Naive thymus-derived CD8-positive, alpha-beta T cell (primary cell): Measurements from ENCODE around the gene NPL. TPM values are rescaled to one million over a fixed set of nuclear protein-coding genes. Genes with fewer than 3 reads are reported as not detected.

Source experiments
- ATAC-seq, 2 donors: fragments of 150-1000 bp; cut with Tn5 transposase in 1 of 2; sonication (Bioruptor Pico), chemical (Tn5 transposase) in 1 of 2; 1 replicate in 1 of 2; 2 replicates in 1 of 2; pipeline ENCODE4 v1.10.0; 2021; ENCODE audit warnings: mild to moderate bottlenecking in 2 of 2, moderate library complexity in 2 of 2
- POLR2A ChIA-PET: fragments of 350-600 bp; sonication (Branson Sonifier 250); formaldehyde crosslinking; loops from one replicate; lab custom pipeline; 2021; ENCODE audit warnings: antibody characterized with exemption; lab: Charles Lee
- DNase-seq, 10 donors: peaks; one replicate each; pipeline versions ENCODE4 v3.0.0 to v3.0.0-alpha.2; 2020 to 2022
- H3K27ac Mint-ChIP-seq, 10 donors: one replicate each; pipeline ENCODE4 v1.8.0; 2020 to 2022; ENCODE audit warnings: mild to moderate bottlenecking in 10 of 10, mixed read lengths in 10 of 10, moderate library complexity in 4 of 10, inconsistent platforms in 1 of 10
- H3K27me3 Mint-ChIP-seq, 5 donors: one replicate each; pipeline ENCODE4 v1.8.0; 2021 to 2022; ENCODE audit warnings: mixed read lengths in 5 of 5
- H3K36me3 Mint-ChIP-seq, 3 donors: one replicate each; pipeline ENCODE4 v1.8.0; 2020 to 2022; ENCODE audit warnings: mixed read lengths in 3 of 3, mild to moderate bottlenecking in 2 of 3, inconsistent platforms in 1 of 3
- H3K4me1 Mint-ChIP-seq, 4 donors: one replicate each; pipeline ENCODE4 v1.8.0; 2021 to 2022; ENCODE audit warnings: mixed read lengths in 4 of 4
- H3K4me3 Mint-ChIP-seq, 10 donors: one replicate each; pipeline ENCODE4 v1.8.0; 2020 to 2022; ENCODE audit warnings: mild to moderate bottlenecking in 10 of 10, mixed read lengths in 10 of 10, moderate library complexity in 6 of 10, inconsistent platforms in 1 of 10
- H3K9me3 Mint-ChIP-seq, 9 donors: one replicate each; pipeline ENCODE4 v1.8.0; 2020 to 2022; ENCODE audit warnings: mixed read lengths in 9 of 9, mild to moderate bottlenecking in 3 of 9, inconsistent platforms in 1 of 9, moderate library complexity in 1 of 9
- polyA plus RNA-seq, 3 donors: library from polyadenylated mRNA; unstranded; fragments of 300-500 nt; fragmentation: Illumina TruSeq; gene quantifications; one replicate each; pipeline ENCODE4 v1.2.3, GENCODE V29; 2021
- total RNA-seq, 8 experiments: library from RNA in 2 of 8; stranded (reverse) in 2 of 8; gene quantifications; one replicate each; pipeline ENCODE4 v1.2.3 and lab custom pipeline; 2021 to 2026

NPL gene
- total and polyA plus RNA-seq, 5 experiments from 2014 or later: 4.0 to 7.7 (median 6.2) TPM

- Mint-ChIP-seq H3K27ac (peak overlapping the region in 2 of 10 donors; percentile 0 to 22), H3K4me3 (no peak overlapping the region), H3K27me3 (no peaks in the 10 kb centered on the region), H3K9me3 (no peaks in the 10 kb centered on the region), H3K4me1 (peaks cover 2 to 28% (median 14%) of the 10 kb centered on the region in 4 donors), H3K36me3 (peaks cover 4 to 94% (median 55%) of the 10 kb centered on the region in 3 donors)
- POLR2A ChIA-PET: no interaction called here
- DNase-seq (no peak), ATAC-seq (no peak)
Observed at GRCh38 chr1:182861994-182862393, 72.4 kb downstream of the NPL start.

DNA sequence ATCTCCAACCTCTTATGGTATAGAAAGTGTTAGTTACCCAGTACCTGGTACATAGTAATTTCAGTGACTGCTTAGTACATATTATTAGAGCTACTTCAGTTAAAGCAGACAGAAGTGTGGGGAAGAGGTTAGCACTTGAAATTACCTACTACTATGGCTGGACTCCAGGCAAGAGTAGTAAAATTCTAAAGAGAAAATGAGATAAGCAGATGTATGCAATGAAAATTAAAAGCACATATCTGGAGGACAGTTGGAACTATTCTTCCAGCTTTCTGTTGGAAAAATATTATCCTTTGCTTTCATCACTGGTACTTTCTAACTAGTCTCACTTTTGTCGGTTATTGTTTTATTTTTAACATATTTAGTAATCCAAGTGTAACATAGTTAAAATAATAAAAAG is 73.3 kb downstream of the NPL start:
- Mint-ChIP-seq H3K27me3 (no peaks in the 10 kb centered on the region), H3K4me1 (peaks cover 2 to 28% (median 14%) of the 10 kb centered on the region in 4 donors), H3K4me3 (no peak overlapping the region), H3K36me3 (peaks cover 4 to 94% (median 60%) of the 10 kb centered on the region in 3 donors), H3K9me3 (no peaks in the 10 kb centered on the region), H3K27ac (peak overlapping the region in 3 of 10 donors; percentile 0 to 22 (median 17))
- ATAC-seq (no peak), DNase-seq (no peak)
- POLR2A ChIA-PET: no interaction called here

DNA sequence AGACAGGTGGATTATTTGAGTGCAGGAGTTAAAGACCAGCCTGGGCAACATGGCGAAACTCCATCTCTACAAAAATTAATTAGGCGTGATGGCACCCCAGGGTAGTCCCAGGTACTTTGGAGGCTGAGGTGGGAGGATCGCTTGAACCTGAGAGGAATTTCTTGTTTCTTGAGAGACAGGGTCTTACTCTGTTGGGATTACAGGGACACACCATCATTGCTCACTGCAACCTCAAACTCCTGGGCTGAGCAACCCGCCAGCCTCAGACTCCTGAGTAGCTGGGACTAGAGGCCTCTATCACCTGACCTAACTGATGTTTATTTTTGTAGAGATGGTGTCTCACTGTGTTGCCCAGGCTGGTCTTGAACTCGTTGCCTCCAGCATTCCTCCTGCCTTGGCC is 74.4 kb downstream of the NPL start:
- no peaks in the 10 kb centered on the region for H3K9me3 Mint-ChIP-seq
- H3K27me3 Mint-ChIP-seq: no peaks in the 10 kb centered on the region
- no peak for ATAC-seq
- H3K4me1 Mint-ChIP-seq: peaks cover 2 to 23% (median 14%) of the 10 kb centered on the region in 4 donors
- POLR2A ChIA-PET: no interaction called here
- H3K36me3 Mint-ChIP-seq: peaks cover 0 to 94% (median 49%) of the 10 kb centered on the region in 3 donors
- H3K4me3 Mint-ChIP-seq: peak overlapping the region in 1 of 10 donors; percentile 22
- no peak for DNase-seq
- peak overlapping the region in 3 of 10 donors; percentile 34 to 66 (median 53) for H3K27ac Mint-ChIP-seq

GRCh38 chr1:182867861-182868260 is 78.3 kb downstream of the NPL start:
- Mint-ChIP-seq H3K4me3 (no peak overlapping the region), H3K9me3 (no peaks in the 10 kb centered on the region), H3K36me3 (peaks cover 7 to 92% (median 31%) of the 10 kb centered on the region in 3 donors), H3K27ac (peak overlapping the region in 3 of 10 donors; percentile 0 to 53 (median 25)), H3K27me3 (no peaks in the 10 kb centered on the region), H3K4me1 (peaks cover 0 to 13% (median 10%) of the 10 kb centered on the region in 4 donors)
- ATAC-seq: no peak
- DNase-seq: no peak
- POLR2A ChIA-PET: no interaction called here

- POLR2A ChIA-PET: no interaction called here
- Mint-ChIP-seq H3K36me3 (peaks cover 8 to 96% (median 31%) of the 10 kb centered on the region in 3 donors), H3K9me3 (no peaks in the 10 kb centered on the region), H3K4me3 (no peak overlapping the region), H3K27me3 (no peaks in the 10 kb centered on the region), H3K27ac (peak overlapping the region in 3 of 10 donors; percentile 11 to 40 (median 34)), H3K4me1 (peaks cover 0 to 25% (median 12%) of the 10 kb centered on the region in 4 donors)
- DNase-seq (peak in 4 of 10 donors; percentile 13 to 19 (median 17)), ATAC-seq (no peak)
Observed at GRCh38 chr1:182869241-182869666, 79.7 kb downstream of the NPL start.

- ATAC-seq (no peak), DNase-seq (no peak)
- Mint-ChIP-seq H3K36me3 (peaks cover 23 to 96% (median 30%) of the 10 kb centered on the region in 3 donors), H3K9me3 (no peaks in the 10 kb centered on the region), H3K27me3 (no peaks in the 10 kb centered on the region), H3K27ac (peak overlapping the region in 8 of 10 donors; percentile 2 to 69 (median 32)), H3K4me3 (no peak overlapping the region), H3K4me1 (peaks cover 0 to 23% (median 12%) of the 10 kb centered on the region in 4 donors)
- POLR2A ChIA-PET: interaction anchor here (1.3 kb wide), 1 partner anchor 33 kb away, joined by 5 read pairs; no protein-coding TSS in a partner anchor
Observed at GRCh38 chr1:182872881-182873280, 83.3 kb downstream of the NPL start.

DNA sequence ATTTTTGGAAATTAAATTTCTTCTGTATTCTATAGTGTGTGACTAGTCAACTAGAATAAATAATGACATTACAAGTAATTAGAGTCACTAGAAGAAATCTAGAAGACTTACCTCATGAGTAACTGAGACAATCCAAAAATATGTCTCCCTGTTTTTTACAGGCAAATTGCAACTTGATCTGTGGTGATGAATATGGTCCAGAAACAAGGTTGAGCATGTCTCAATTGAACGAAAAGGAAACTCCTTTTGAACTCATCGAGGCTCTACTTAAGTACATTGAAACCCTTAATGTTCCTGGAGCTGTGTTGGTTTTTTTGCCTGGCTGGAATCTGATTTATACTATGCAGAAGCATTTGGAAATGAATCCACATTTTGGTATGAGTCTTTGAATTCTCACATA is 86.3 kb downstream of the NPL start:
- no peak for DNase-seq
- Mint-ChIP-seq H3K27ac (peak overlapping the region in 4 of 10 donors; percentile 6 to 18 (median 14)), H3K27me3 (no peaks in the 10 kb centered on the region), H3K4me3 (no peak overlapping the region), H3K36me3 (peaks cover 27 to 100% (median 50%) of the 10 kb centered on the region in 3 donors), H3K9me3 (no peaks in the 10 kb centered on the region), H3K4me1 (peaks cover 0 to 23% (median 14%) of the 10 kb centered on the region in 4 donors)
- POLR2A ChIA-PET: no interaction called here
- ATAC-seq: no peak

DNA sequence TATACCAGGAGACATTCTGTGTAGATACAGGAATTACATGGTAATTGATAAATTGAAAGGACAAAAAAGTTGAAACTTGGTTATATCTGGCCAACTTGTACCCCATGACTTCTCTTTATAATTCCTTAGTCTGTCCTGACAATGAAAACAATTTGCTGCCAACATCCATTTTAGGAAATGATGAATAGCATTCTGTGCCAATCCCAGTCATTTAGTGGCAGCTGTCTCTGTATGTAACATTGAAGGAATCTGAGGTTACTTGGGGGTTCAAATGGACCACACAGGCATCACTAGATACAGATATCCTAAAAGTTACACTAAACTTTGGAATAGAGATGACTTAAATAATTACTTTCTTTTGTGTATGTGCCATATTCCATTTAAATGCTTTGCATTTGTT is 87.8 kb downstream of the NPL start:
- POLR2A ChIA-PET: no interaction called here
- Mint-ChIP-seq H3K27me3 (no peaks in the 10 kb centered on the region), H3K36me3 (peaks cover 38 to 100% (median 64%) of the 10 kb centered on the region in 3 donors), H3K9me3 (no peaks in the 10 kb centered on the region), H3K27ac (peak overlapping the region in 2 of 10 donors; percentile 24 to 53), H3K4me1 (peaks cover 0 to 23% (median 12%) of the 10 kb centered on the region in 4 donors), H3K4me3 (no peak overlapping the region)
- DNase-seq: no peak
- no peak for ATAC-seq

GRCh38 chr1:182877842-182878241 is 88.3 kb downstream of the NPL start:
- peak overlapping the region in 4 of 10 donors; percentile 37 to 48 (median 42) for H3K27ac Mint-ChIP-seq
- POLR2A ChIA-PET: no interaction called here
- no peak for DNase-seq

More at GRCh38 chr1:182877842-182878241, 88.3 kb downstream of the NPL start:
- Mint-ChIP-seq H3K9me3 (no peaks in the 10 kb centered on the region), H3K36me3 (peaks cover 40 to 100% (median 65%) of the 10 kb centered on the region in 3 donors), H3K4me3 (no peak overlapping the region), H3K4me1 (peaks cover 0 to 23% (median 11%) of the 10 kb centered on the region in 4 donors), H3K27me3 (no peaks in the 10 kb centered on the region)
- ATAC-seq: no peak

Other genes with a start within 250 kb of the NPL start
- gene RNASEL, start 200.5 kb upstream of the NPL start, total RNA-seq: 10 to 100 TPM; 20.2 to 20.8 TPM
- gene RNASEL, start 200.5 kb upstream of the NPL start, polyA plus RNA-seq: 10 to 100 TPM in 1 of 3 donors, 1 to 10 TPM in 2; 5.0 to 10.1 (median 6.4) TPM
- gene RGS16, start 185.4 kb upstream of the NPL start, total RNA-seq: under 1 TPM; 0.41 to 0.49 TPM
- not detected for gene RGS16, start 185.4 kb upstream of the NPL start, polyA plus RNA-seq
- not detected for gene RGS8, start 105.2 kb upstream of the NPL start, total RNA-seq
- gene RGS8, start 105.2 kb upstream of the NPL start, polyA plus RNA-seq: not detected
- 100 to 1,000 TPM; 228 to 244 TPM for gene DHX9, start 49.6 kb downstream of the NPL start, total RNA-seq
- gene DHX9, start 49.6 kb downstream of the NPL start, polyA plus RNA-seq: 100 to 1,000 TPM; 106 to 124 (median 114) TPM
- not detected for gene SHCBP1L, start 163.4 kb downstream of the NPL start, total RNA-seq
- gene SHCBP1L, start 163.4 kb downstream of the NPL start, polyA plus RNA-seq: not detected
- under 1 TPM; 0.93 to 0.99 TPM for gene LAMC1, start 233.6 kb downstream of the NPL start, total RNA-seq
- gene LAMC1, start 233.6 kb downstream of the NPL start, polyA plus RNA-seq: not detected